Activated CD8-positive, alpha-beta memory T cell treated with anti-CD3 and anti-CD28 coated beads, Interleukin-2, amount 10 ng/mL, durations not matched to agents 7 days and 5 days (primary cell): Measurements from ENCODE around the gene AMBN. TPM values are rescaled to one million over a fixed set of nuclear protein-coding genes. Genes with fewer than 3 reads are reported as not detected.
A peak's percentile ranks its signal among the peaks of the same experiment; 100 is the strongest.

Experiments
- ATAC-seq: fragments of 150-1000 bp; cut with Tn5 transposase; one replicate; pipeline ENCODE4 v1.10.0; 2021; ENCODE audit warnings: moderate library complexity
- CTCF ChIA-PET: fragments of 350-600 bp; sonication (Branson Sonifier 250); formaldehyde crosslinking; loops from one replicate; lab custom pipeline; 2021; ENCODE audit warnings: antibody characterized with exemption; lab: Charles Lee
- DNase-seq: peaks from one replicate; pipeline ENCODE4 v3.0.0-alpha.2; 2020
- H3K27ac Mint-ChIP-seq: one replicate; pipeline ENCODE4 v1.8.0; 2021; ENCODE audit warnings: mild to moderate bottlenecking, mixed read lengths
- H3K27me3 Mint-ChIP-seq: one replicate; pipeline ENCODE4 v1.8.0; 2021; ENCODE audit warnings: mixed read lengths
- H3K36me3 Mint-ChIP-seq: one replicate; pipeline ENCODE4 v1.8.0; 2021; ENCODE audit warnings: mild to moderate bottlenecking, mixed read lengths
- H3K4me1 Mint-ChIP-seq: one replicate; pipeline ENCODE4 v1.8.0; 2021; ENCODE audit warnings: mixed read lengths
- H3K4me3 Mint-ChIP-seq: one replicate; pipeline ENCODE4 v1.8.0; 2021; ENCODE audit warnings: mild to moderate bottlenecking, moderate library complexity, mixed read lengths
- H3K9me3 Mint-ChIP-seq: one replicate; pipeline ENCODE4 v1.8.0; 2022; ENCODE audit warnings: low read depth, mixed read lengths
- total RNA-seq, 2 experiments: library from RNA; stranded (reverse); gene quantifications; one replicate each; pipeline ENCODE4 v1.2.3, GENCODE V29; 2021

Gene AMBN
- total RNA-seq, 2 experiments from 2014 or later = not detected

- CTCF ChIA-PET = no interaction called here
- no peak overlapping the region for H3K27ac Mint-ChIP-seq
- H3K4me1 Mint-ChIP-seq = no peaks in the 10 kb centered on the region
- no peaks in the 10 kb centered on the region for H3K27me3 Mint-ChIP-seq
- DNase-seq = no peak
- ATAC-seq = no peak
- no peaks in the 10 kb centered on the region for H3K9me3 Mint-ChIP-seq
- no peak overlapping the region for H3K4me3 Mint-ChIP-seq
- H3K36me3 Mint-ChIP-seq = no peaks in the 10 kb centered on the region
Observed at GRCh38 chr4:70586841-70587240, 5.2 kb upstream of the AMBN start.

GRCh38 chr4:70589785-70590184 lies 2.3 kb upstream of the AMBN start:
- no peaks in the 10 kb centered on the region for H3K9me3 Mint-ChIP-seq
- no peaks in the 10 kb centered on the region for H3K4me1 Mint-ChIP-seq
- no peak overlapping the region for H3K27ac Mint-ChIP-seq
- no peak for DNase-seq
- no peaks in the 10 kb centered on the region for H3K36me3 Mint-ChIP-seq
- no peak for ATAC-seq
- H3K4me3 Mint-ChIP-seq = no peak overlapping the region
- no peaks in the 10 kb centered on the region for H3K27me3 Mint-ChIP-seq
- CTCF ChIA-PET = no interaction called here

GRCh38 chr4:70594196-70594595 lies 2.1 kb downstream of the AMBN start:
- H3K9me3 Mint-ChIP-seq = no peaks in the 10 kb centered on the region
- peaks cover 4% of the 10 kb centered on the region for H3K27me3 Mint-ChIP-seq
- CTCF ChIA-PET = no interaction called here
- H3K4me3 Mint-ChIP-seq = no peak overlapping the region
- H3K36me3 Mint-ChIP-seq = no peaks in the 10 kb centered on the region
- ATAC-seq = no peak
- H3K4me1 Mint-ChIP-seq = no peaks in the 10 kb centered on the region
- DNase-seq = no peak
- no peak overlapping the region for H3K27ac Mint-ChIP-seq

GRCh38 chr4:70600305-70600704 lies 8.2 kb downstream of the AMBN start:
- Mint-ChIP-seq H3K27ac (no peak overlapping the region), H3K4me1 (no peaks in the 10 kb centered on the region), H3K36me3 (no peaks in the 10 kb centered on the region), H3K9me3 (no peaks in the 10 kb centered on the region), H3K4me3 (no peak overlapping the region), H3K27me3 (peaks cover 11% of the 10 kb centered on the region)
- DNase-seq (no peak), ATAC-seq (no peak)
- CTCF ChIA-PET = interaction anchor here (1.3 kb wide), 1 partner anchor 1702 kb away, joined by 3 read pairs; no protein-coding TSS in a partner anchor

GRCh38 chr4:70600977-70601376 lies 8.9 kb downstream of the AMBN start:
- CTCF ChIA-PET = interaction anchor here (1.3 to 1.4 kb wide), 2 partner anchors 51 to 1702 kb away, joined by 3 to 4 read pairs; no protein-coding TSS in a partner anchor
- no peaks in the 10 kb centered on the region for H3K4me1 Mint-ChIP-seq
- peak; percentile 23 for ATAC-seq

GRCh38 chr4:70601422-70602039 lies 9.5 kb downstream of the AMBN start:
- Mint-ChIP-seq H3K4me1 (no peaks in the 10 kb centered on the region), H3K9me3 (no peaks in the 10 kb centered on the region), H3K36me3 (no peaks in the 10 kb centered on the region), H3K4me3 (no peak overlapping the region), H3K27ac (no peak overlapping the region), H3K27me3 (peaks cover 11% of the 10 kb centered on the region)
- ATAC-seq (peak; percentile 91), DNase-seq (peak; percentile 82)
- CTCF ChIA-PET = interaction anchor here (0.7 to 1.7 kb wide), 5 partner anchors 12 to 1701 kb away, joined by 3 to 4 read pairs (median 4); partner anchors contain the start of gene UTP3

More at GRCh38 chr4:70600977-70601376, 8.9 kb downstream of the AMBN start:
- peaks cover 11% of the 10 kb centered on the region for H3K27me3 Mint-ChIP-seq
- H3K27ac Mint-ChIP-seq = no peak overlapping the region
- no peak overlapping the region for H3K4me3 Mint-ChIP-seq
- no peaks in the 10 kb centered on the region for H3K36me3 Mint-ChIP-seq
- DNase-seq = no peak
- H3K9me3 Mint-ChIP-seq = no peaks in the 10 kb centered on the region

GRCh38 chr4:70603856-70604255 lies 11.8 kb downstream of the AMBN start:
- H3K4me3 Mint-ChIP-seq = no peak overlapping the region
- CTCF ChIA-PET = no interaction called here
- no peak for ATAC-seq
- no peak overlapping the region for H3K27ac Mint-ChIP-seq
- DNase-seq = no peak
- no peaks in the 10 kb centered on the region for H3K36me3 Mint-ChIP-seq
- no peaks in the 10 kb centered on the region for H3K9me3 Mint-ChIP-seq
- H3K27me3 Mint-ChIP-seq = peaks cover 11% of the 10 kb centered on the region
- no peaks in the 10 kb centered on the region for H3K4me1 Mint-ChIP-seq

- no peak for ATAC-seq
- H3K9me3 Mint-ChIP-seq = no peaks in the 10 kb centered on the region
Observed at GRCh38 chr4:70606459-70606858, 14.4 kb downstream of the AMBN start.

GRCh38 chr4:70607334-70607853 lies 15.3 kb downstream of the AMBN start:
- peaks cover 15% of the 10 kb centered on the region for H3K27me3 Mint-ChIP-seq
- no peak overlapping the region for H3K27ac Mint-ChIP-seq
- no peaks in the 10 kb centered on the region for H3K36me3 Mint-ChIP-seq
- no peak overlapping the region for H3K4me3 Mint-ChIP-seq
- H3K9me3 Mint-ChIP-seq = no peaks in the 10 kb centered on the region
- no peak for ATAC-seq
- no peaks in the 10 kb centered on the region for H3K4me1 Mint-ChIP-seq
- CTCF ChIA-PET = interaction anchor here (1.4 kb wide), 1 partner anchor 577 kb away, joined by 3 read pairs; no protein-coding TSS in a partner anchor
- DNase-seq = no peak

More at GRCh38 chr4:70606459-70606858, 14.4 kb downstream of the AMBN start:
- Mint-ChIP-seq H3K27me3 (peaks cover 11% of the 10 kb centered on the region), H3K27ac (no peak overlapping the region), H3K4me3 (no peak overlapping the region), H3K36me3 (no peaks in the 10 kb centered on the region), H3K4me1 (no peaks in the 10 kb centered on the region)
- no peak for DNase-seq
- CTCF ChIA-PET = no interaction called here

GRCh38 chr4:70608324-70608723 lies 16.3 kb downstream of the AMBN start:
- H3K27me3 Mint-ChIP-seq = peaks cover 22% of the 10 kb centered on the region
- no peaks in the 10 kb centered on the region for H3K9me3 Mint-ChIP-seq
- H3K27ac Mint-ChIP-seq = no peak overlapping the region
- no peak for ATAC-seq
- H3K4me3 Mint-ChIP-seq = no peak overlapping the region
- no peaks in the 10 kb centered on the region for H3K4me1 Mint-ChIP-seq
- H3K36me3 Mint-ChIP-seq = no peaks in the 10 kb centered on the region
- no peak for DNase-seq
- CTCF ChIA-PET = interaction anchor here (1.4 kb wide), 1 partner anchor 576 kb away, joined by 3 read pairs; no protein-coding TSS in a partner anchor

GRCh38 chr4:70613306-70614183 lies 21.5 kb downstream of the AMBN start:
- Mint-ChIP-seq H3K27me3 (peaks cover 21% of the 10 kb centered on the region), H3K27ac (no peak overlapping the region), H3K4me1 (no peaks in the 10 kb centered on the region), H3K9me3 (no peaks in the 10 kb centered on the region), H3K36me3 (no peaks in the 10 kb centered on the region), H3K4me3 (no peak overlapping the region)
- ATAC-seq (no peak), DNase-seq (no peak)
- CTCF ChIA-PET = interaction anchor here (0.9 kb wide), 1 partner anchor 12 kb away, joined by 4 read pairs; no protein-coding TSS in a partner anchor

- H3K4me3 Mint-ChIP-seq = no peak overlapping the region
- H3K4me1 Mint-ChIP-seq = no peaks in the 10 kb centered on the region
- H3K27ac Mint-ChIP-seq = no peak overlapping the region
- no peaks in the 10 kb centered on the region for H3K36me3 Mint-ChIP-seq
- DNase-seq (no peak), ATAC-seq (no peak)
- H3K9me3 Mint-ChIP-seq = no peaks in the 10 kb centered on the region
- H3K27me3 Mint-ChIP-seq = peaks cover 21% of the 10 kb centered on the region
- CTCF ChIA-PET = no interaction called here
Observed at GRCh38 chr4:70614184-70614555, 22.1 kb downstream of the AMBN start.

GRCh38 chr4:70619288-70619687 lies 27.2 kb downstream of the AMBN start:
- DNase-seq (no peak), ATAC-seq (peak; percentile 72)
- Mint-ChIP-seq H3K9me3 (no peaks in the 10 kb centered on the region), H3K4me3 (no peak overlapping the region), H3K36me3 (no peaks in the 10 kb centered on the region), H3K4me1 (no peaks in the 10 kb centered on the region), H3K27me3 (peaks cover under 1% of the 10 kb centered on the region), H3K27ac (no peak overlapping the region)
- CTCF ChIA-PET = no interaction called here
